GM10248 (cell line): Measurements from ENCODE around the gene R3HDM4.

Source experiments
- CTCF ChIA-PET: fragments of 300-600 bp; sonication (Branson Sonifier 250); formaldehyde crosslinking; extraction: SDS; loops from one replicate; lab custom pipeline; 2021; ENCODE audit warnings: antibody characterized with exemption; lab: Yijun Ruan, JAX
- POLR2A ChIA-PET: fragments of 350-650 bp; sonication (Branson Sonifier 250); formaldehyde crosslinking; extraction: SDS; loops from one replicate; lab custom pipeline; 2020; ENCODE audit warnings: antibody characterized with exemption; lab: Yijun Ruan, JAX
- DNase-seq: peaks from one replicate; pipeline ENCODE4 v3.0.0; 2012; ENCODE audit errors: extremely low spot score
- CTCF ChIP-seq: IDR thresholded peaks from 2 replicates; pipeline ENCODE4 v1.5.1; 2012; ENCODE audit warnings: mild to moderate bottlenecking, low read depth; ENCODE audit errors: extremely low read depth, missing control alignments, control extremely low read depth

Gene R3HDM4

GRCh38 chr19:906480-906879 lies 6.5 kb downstream of the R3HDM4 start:
- no peak for DNase-seq
- TF ChIP-seq CTCF, result no peak
- POLR2A ChIA-PET, result interaction anchor here (0.6 to 1.8 kb wide), 5 partner anchors 9 to 111 kb away, joined by 3 to 8 read pairs (median 4); partner anchors contain the start of genes MED16 and RNU6-9
- CTCF ChIA-PET, result interaction anchor here (0.8 to 4.5 kb wide), 6 partner anchors 12 to 65 kb away, joined by 3 to 25 read pairs (median 7); partner anchors contain the start of genes MED16 and RNU6-9

- ChIA-PET CTCF (interaction anchor here (2.2 kb wide), 1 partner anchor 16 kb away, joined by 5 read pairs; no protein-coding TSS in a partner anchor), POLR2A (no interaction called here)
- TF ChIP-seq CTCF, result no peak
- no peak for DNase-seq
Observed at GRCh38 chr19:904545-904944, 8.5 kb downstream of the R3HDM4 start.

- POLR2A ChIA-PET, result interaction anchor here (1.9 kb wide), 1 partner anchor 10 kb away, joined by 6 read pairs; the partner anchor contains the start of genes MED16 and RNU6-9
- no peak for DNase-seq
- CTCF ChIA-PET, result interaction anchor here (0.7 to 2.2 kb wide), 4 partner anchors 9 to 40 kb away, joined by 3 to 5 read pairs (median 3); no protein-coding TSS in a partner anchor
- no peak for TF ChIP-seq CTCF
Observed at GRCh38 chr19:903266-903797, 9.7 kb downstream of the R3HDM4 start.

GRCh38 chr19:902446-903226 lies 10.4 kb downstream of the R3HDM4 start:
- DNase-seq, result no peak
- ChIA-PET CTCF (interaction anchor here (1.0 to 2.2 kb wide), 4 partner anchors 8 to 39 kb away, joined by 3 to 7 read pairs (median 4); no protein-coding TSS in a partner anchor), POLR2A (interaction anchor here (0.6 to 1.9 kb wide), 2 partner anchors 9 to 27 kb away, joined by 3 to 6 read pairs; partner anchors contain the start of genes MED16 and RNU6-9)
- no peak for TF ChIP-seq CTCF

- ChIA-PET POLR2A (interaction anchor here (0.6 to 1.9 kb wide), 2 partner anchors 9 to 26 kb away, joined by 3 to 6 read pairs; partner anchors contain the start of genes MED16 and RNU6-9), CTCF (interaction anchor here (1.8 kb wide), 1 partner anchor 39 kb away, joined by 7 read pairs; no protein-coding TSS in a partner anchor)
- DNase-seq, result no peak
- TF ChIP-seq CTCF, result no peak
Observed at GRCh38 chr19:902093-902370, 11.0 kb downstream of the R3HDM4 start.
